Measurements from ENCODE around the gene AKAP11.
"Not testable (repeated sequence)": the region's sequence is repeated elsewhere in the genome, so short reads cannot be mapped to it uniquely, and the experiment has no call there.

DNA sequence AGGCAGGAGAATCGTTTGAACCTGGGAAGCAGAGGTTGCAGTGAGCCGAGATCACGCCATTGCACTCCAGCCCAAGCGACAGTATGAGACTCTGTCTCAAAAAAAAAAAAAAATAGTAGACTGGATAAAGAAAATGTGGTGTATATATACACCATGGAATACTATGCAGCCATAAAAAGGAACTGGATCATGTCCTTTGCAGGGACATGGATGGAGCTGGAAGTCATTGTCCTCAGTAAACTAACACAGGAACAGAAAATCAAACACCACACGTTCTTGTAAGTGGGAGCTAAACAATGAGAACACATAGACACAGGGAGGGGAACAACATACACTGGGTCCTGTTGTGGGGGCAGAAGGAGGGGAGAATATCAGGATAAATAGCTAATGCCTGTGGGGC is 45.2 kb upstream of the AKAP11 start:
- TF ChIP-seq POLR2A, POLR2AphosphoS5, EP300 (IDR thresholded peaks at IDR 0.05): not testable (repeated sequence)
- TF ChIP-seq, protein P1, sequence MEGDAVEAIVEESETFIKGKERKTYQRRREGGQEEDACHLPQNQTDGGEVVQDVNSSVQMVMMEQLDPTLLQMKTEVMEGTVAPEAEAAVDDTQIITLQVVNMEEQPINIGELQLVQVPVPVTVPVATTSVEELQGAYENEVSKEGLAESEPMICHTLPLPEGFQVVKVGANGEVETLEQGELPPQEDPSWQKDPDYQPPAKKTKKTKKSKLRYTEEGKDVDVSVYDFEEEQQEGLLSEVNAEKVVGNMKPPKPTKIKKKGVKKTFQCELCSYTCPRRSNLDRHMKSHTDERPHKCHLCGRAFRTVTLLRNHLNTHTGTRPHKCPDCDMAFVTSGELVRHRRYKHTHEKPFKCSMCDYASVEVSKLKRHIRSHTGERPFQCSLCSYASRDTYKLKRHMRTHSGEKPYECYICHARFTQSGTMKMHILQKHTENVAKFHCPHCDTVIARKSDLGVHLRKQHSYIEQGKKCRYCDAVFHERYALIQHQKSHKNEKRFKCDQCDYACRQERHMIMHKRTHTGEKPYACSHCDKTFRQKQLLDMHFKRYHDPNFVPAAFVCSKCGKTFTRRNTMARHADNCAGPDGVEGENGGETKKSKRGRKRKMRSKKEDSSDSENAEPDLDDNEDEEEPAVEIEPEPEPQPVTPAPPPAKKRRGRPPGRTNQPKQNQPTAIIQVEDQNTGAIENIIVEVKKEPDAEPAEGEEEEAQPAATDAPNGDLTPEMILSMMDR (IDR thresholded peaks at IDR 0.05) = not testable (repeated sequence)
